HG02840 (cell line): ENCODE data around the gene LCE3D.
"Not testable (repeated sequence)": the region's sequence is repeated elsewhere in the genome, so short reads cannot be mapped to it uniquely, and the experiment has no call there.

Experiments
- ATAC-seq: cut with Tn5 transposase; IDR thresholded peaks from one replicate; pipeline ENCODE4 v1.9.1; 2021; ENCODE audit warnings: mild to moderate bottlenecking, moderate library complexity, moderate number of reproducible peaks; ENCODE audit not compliant: unreplicated experiment, low FRiP score

The LCE3D gene, protein sequence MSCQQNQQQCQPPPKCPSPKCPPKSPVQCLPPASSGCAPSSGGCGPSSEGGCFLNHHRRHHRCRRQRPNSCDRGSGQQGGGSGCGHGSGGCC

DNA sequence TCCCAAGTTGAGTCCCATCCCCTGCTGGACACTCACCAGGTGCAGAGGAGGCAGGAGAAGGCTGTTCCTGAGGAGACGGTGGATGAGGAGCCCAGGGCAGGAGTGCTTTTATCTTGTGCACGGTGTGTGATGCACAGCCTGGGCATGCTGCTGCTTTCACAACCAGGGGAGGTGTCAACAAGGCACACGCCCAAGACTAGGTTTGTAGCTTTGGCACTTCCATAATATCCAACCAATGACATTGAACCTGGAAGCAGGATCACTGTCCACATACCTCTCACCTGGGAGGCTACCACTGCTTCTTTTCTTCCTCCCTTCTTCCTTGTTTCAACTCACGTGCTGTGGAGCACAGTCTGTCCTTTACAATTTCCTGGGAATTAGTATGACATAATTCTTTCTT is at the start of gene LCE3D:
TSS of gene LCE3D (minus strand) at position 84 of the 400 bp plus-strand sequence. CDS start 580 bp downstream, outside the sequence.
- no peak for ATAC-seq

DNA sequence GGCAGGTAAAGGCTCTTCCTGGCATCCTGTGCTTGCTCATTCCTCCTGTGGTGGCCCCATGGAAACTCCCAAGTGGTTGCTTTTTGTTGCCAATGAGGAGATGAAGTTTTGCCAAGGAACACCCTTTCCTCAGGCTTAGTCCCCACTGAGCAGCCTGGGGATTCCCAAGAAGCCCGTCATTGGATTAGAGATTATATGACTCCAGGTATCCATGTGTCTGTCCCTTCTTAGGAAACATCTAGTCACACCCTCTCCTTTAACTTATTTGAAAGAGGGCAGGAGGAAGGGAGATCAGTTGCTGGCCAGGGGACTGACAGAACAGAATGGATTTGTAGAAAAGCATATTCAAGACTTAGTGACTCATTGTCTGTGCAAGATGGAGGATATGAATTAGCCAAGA is 46.4 kb upstream of the LCE3D start:
- no peak for ATAC-seq

DNA sequence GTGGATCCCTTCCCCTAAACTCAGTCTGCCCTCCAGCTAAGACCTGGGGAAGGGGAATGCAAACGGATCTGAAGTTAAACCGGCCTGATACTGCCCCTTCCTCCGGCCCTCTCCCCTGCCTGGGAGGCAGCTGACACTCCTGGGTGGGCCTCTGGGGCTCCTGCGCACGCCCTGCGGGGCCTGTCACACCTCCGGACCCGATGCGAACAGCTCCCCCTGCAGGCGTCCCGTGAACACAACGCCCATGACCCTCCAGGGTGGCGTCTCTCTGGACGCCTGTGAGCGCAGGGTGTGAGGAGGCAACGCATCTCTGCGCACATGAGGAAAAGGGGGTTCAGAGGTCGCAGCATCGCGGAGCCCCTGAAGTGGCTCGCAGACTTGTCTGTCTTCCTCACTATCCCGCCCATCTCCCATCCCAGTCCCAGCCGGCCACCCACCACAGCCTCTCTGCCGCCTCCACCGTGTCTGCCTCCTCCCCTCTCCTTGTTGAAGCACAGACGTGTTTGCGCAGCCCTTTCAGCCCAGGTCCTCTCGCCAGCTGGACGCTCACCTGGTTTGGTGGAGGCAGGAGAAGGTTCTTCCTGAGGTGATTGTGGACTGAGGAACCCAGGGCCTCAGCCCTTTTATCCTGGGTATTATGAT is 43.0 kb upstream of the LCE3D start:
- no peak for ATAC-seq

DNA sequence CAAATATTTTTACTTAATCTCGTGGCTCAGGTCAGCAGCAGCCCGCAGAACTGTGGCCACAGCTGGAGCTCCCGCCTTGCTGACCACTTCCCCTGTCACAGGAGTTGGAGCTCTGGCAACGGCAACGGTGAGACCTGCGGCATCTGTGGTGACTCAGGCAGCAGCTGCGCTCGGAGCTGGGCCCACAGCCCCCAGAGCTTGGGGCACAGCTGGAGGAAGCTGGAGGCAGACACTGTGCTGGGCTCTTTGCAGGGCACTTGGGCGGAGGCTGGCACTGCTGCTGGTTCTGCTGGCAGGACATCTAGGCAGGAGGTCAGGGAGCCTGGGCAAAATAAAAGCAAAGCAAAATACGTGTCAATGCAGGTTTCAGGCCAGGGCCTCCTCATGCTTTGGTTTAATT is 42.5 kb upstream of the LCE3D start, which contains the start of gene LCE3A:
TSS of gene LCE3A (minus strand) at position 301 of the 400 bp plus-strand sequence. CDS start at position 301, 0 bp downstream.
- ATAC-seq, result no peak

DNA sequence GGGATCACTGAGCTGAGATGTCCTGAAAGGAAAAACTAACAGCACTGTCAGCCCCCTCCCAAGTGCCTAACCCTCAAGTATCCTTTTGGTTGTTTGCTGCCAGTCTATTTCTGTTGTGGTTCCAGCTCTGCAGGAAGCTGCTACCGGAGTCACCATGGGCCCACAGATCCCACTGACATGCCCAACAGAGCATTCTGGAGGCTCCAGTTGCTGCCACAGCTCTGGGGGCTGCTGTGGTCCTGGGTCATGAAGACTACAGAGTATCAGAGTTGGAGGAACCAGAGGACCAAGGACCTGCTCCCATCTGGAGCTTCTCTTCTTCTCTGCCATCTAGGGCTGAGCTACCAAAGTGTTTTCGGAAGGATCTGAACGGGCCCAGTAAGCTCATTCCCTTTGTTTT is 41.7 kb upstream of the LCE3D start:
- ATAC-seq, result no peak

DNA sequence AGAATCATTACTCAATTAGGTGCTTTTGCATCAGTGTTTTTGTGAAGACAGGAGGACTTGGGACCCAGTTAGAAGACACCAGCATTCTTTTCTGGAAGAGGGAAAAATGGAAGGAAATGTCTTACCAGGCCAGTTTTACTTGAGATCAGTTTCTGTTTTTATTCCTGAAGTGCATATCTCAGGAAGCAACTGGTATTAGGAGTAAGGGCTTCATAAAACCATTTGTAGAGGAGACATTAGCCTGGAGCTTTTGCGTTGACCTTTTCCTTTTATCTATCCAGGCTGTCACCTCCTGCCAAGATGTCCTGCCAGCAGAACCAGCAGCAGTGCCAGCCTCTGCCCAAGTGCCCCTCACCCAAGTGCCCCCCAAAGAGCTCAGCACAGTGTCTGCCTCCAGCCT is 33.2 kb upstream of the LCE3D start, which contains the start of gene LCE3B:
TSS of gene LCE3B (plus strand) at position 301 of the 400 bp plus-strand sequence. CDS start at position 301, 0 bp downstream.
- no peak for ATAC-seq

DNA sequence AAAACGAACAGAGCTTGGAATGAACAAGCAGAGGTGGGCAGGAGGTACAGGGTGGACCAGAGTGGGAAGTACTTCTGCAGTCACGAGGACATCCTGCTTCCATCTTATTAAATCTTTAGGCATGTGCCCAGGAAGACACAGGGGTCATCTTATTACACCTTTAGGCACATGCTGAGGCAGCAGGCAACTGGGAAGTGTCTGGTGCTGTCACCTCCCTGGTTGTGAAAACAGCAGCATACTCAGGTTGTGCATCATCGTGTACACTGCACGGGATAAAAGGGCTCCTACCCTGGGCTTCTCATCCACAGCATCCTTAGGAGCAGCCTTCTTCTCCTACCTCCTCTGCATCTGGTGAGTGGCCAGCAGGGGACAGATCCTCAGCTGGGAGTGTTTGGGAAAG is 19.6 kb upstream of the LCE3D start, which contains the start of gene LCE3C:
TSS of gene LCE3C (plus strand) at position 301 of the 400 bp plus-strand sequence. CDS start 498 bp downstream, outside the sequence.
- ATAC-seq, result no peak

DNA sequence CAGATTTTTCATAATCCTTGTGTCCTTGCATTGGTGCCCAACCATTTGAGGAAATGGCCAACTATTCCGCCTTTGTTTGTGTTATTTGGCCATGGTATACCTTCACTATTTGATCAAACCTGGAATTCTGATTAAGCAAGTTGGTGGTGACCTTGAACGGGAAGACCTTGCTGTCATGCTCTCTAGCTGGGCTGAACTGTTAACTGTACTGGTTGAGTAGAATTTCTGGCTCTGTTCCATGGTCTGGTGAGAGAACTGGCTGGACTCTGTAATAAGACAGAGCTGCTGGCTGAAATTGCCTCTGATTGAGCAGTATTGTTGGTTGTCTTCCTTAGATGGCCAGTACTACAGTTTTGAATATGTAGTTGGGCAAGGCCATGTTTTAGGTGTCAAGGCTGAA is 16.7 kb upstream of the LCE3D start:
- ATAC-seq, result no peak

DNA sequence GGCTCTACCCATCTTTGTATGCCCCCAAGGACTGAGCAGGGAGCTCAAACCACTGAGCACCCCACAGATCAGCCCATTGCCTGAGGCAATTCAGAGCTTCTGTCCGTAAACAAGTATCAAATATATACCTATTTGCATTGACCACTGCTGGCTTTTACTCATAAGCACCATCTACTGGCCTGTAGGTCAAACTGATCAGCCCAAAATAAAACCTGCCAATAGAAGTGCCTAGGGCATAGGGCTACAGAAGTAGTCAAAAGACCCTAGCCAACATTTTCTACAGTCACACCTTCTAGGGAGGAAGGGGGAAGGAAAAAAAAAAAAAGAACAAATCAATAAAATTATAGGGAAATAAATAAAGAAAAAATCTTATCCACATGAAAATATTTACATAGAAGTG is 5.3 kb upstream of the LCE3D start:
- ATAC-seq, result no peak

DNA sequence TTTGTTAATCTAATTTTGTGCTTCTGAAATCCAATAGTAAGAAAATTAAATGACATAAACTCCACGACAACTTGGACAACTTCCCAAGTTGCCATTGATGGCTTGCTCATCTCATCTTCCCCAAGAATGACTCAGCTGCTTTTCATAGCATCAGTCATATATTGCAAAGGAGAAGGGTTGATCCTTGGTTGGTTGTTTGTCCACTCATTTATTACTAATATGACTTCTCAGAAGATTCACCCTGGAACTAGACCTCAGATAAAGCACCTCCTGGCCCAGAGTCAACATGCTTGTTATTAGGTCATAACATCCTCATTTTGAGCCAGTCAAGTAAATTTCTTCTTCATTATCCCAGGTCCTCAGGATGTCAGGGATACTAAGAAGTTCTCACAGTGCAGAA is 2.3 kb upstream of the LCE3D start:
- ATAC-seq, result no peak

DNA sequence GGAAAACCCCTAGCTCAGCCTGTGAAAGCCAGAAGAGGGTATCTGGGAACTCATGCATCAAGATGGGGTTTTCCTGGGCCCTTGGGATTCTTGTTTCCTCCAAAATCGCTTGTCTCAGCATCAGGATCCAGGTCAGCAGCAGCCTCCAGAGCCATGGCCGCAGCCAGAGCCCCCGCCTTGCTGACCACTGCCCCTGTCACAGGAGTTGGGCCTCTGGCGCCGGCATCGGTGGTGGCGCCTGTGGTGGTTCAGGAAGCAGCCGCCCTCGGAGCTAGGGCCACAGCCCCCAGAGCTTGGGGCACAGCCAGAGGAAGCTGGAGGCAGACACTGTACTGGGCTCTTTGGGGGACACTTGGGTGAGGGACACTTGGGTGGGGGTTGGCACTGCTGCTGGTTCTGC is 790 bp downstream of the LCE3D start:
- ATAC-seq, result not testable (repeated sequence)

DNA sequence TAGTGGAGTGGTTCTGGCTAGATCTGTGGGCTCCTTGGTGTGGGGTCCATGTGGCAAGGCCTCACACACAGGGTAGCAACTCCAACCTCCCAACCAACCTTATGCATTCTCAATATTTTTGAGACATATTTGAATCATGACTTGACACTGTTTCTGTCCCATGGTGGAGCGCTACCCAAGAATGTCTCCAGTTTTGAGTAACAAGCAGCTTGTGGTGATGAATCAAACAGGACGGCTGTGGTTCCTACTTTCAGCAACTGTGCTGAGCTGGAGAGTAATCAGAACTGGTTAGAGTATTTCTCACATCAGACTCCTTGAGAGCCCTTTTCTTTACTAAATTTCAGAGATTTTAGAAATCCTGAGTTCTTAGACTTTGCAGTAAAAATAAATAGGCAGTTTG is 3.1 kb downstream of the LCE3D start:
- ATAC-seq, result no peak

DNA sequence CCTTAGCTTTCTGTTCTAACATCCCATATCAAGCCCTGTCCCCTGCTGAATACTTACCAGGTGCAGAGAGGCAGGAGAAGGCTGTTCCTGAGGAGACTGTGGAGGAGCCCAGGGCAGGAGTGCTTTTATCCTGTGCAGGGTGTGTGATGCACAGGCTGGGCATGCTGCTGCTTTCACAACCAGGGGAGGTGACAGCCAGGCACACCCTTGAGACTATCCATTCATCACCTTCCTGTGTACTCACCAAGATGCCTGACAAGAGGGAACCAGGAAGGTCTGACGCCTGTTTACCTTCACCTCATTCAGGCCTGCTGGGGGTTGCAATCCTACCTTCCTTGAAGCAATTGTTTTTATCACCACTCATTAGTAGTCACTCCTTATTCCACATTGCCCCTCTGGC is 13.6 kb downstream of the LCE3D start, which contains the start of gene LCE3E:
TSS of gene LCE3E (minus strand) at position 100 of the 400 bp plus-strand sequence. CDS start 572 bp downstream, outside the sequence.
- ATAC-seq, result no peak

DNA sequence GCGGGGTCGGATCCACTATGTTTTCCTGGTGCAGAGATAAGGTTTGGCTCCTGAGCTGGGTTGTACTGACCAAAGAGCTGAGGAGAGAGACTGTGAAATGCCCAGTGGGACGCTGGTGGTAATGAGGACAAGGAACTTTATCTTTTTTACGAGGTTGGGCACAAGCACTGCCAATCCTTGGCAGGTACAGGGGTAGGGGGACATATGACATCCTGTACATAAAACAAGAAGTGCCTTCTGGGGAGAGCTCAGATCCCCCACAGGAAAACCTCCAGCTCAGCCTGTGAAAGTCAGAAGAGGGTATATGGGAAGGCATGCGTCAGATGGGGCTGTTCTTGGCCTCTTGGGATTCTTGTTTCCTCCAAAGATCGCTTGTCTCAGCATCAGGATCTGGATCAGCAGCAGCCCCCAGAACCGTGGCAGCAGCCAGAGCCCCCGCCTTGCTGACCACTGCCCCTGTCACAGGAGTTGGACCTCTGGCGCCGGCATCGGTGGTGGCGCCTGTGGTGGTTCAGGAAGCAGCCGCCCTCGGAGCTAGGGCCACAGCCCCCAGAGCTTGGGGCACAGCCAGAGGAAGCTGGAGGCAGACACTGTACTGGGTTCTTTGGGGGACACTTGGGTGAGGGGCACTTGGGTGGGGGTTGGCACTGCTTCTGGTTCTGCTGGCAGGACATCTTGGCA is 14.6 kb downstream of the LCE3D start:
- ATAC-seq, result no peak

DNA sequence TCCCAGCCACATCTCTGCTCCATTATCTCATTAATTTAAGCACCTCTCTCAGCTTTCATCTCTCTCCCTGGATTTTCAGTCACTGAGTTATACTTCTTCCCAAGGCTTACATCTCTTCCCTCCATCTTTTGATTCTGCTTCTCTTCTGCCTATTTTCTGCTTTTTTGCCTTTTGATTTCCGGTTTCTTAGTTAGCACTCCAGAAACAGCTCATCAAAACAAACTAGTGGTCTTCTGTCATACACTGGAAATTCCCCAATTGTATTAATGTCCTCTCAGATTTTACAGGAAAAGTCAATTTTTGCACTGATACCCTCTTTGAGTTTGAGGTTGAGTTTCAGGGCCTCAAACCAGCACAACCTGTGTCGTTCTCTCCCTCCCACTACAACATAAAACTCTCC is 15.2 kb downstream of the LCE3D start:
- no peak for ATAC-seq

DNA sequence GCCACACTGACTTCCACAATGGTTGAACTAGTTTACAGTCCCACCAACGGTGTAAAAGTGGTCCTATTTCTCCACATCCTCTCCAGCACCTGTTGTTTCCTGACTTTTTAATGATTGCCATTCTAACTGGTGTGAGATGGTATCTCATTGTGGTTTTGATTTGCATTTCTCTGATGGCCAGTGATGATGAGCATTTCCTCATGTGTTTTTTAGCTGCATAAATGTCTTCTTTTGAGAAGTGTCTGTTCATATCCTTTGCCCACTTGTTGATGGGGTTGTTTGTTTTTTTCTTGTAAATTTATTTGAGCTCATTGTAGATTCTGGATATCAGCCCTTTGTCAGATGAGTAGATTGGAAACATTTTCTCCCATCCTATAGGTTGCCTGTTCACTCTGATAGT is 32.0 kb downstream of the LCE3D start:
- not testable (repeated sequence) for ATAC-seq

DNA sequence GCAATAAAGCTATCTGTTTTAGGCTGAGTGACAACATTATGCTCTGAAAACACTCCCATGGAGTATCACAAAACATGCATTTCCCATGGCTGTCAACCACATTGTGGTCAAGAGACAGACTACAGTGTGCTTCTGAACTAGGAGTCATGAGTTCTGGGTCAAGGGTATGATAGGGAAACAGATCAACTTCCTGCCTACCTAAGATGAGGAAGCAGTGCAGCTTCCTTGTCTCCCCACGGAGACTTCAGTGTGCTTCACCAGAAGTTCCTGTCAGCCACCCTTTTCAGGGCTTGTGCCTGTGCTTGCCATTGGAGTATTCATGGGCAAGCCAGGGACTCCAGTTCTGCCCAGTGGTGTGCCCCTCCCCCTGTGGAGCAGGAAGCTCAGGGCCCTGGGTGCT is 33.6 kb downstream of the LCE3D start:
- ATAC-seq, result no peak

DNA sequence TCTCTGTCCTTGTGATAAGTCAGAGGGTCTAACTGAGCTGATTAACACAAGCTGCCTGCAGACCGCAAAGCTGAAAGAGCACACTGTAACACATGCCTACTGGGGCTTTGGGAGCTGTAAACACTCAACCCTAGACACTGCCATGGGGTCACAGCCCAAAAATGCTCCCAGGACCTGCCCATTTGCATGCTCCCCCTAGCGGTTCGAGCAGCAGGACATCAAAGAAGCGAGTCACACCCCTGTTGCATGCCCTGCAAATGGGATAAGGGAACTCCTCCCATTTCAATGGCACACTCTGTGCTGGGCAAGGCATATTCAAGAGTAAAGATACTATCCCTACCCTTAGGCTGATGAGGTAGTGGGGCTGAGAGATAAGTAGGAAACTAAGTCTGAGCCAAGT is 36.5 kb downstream of the LCE3D start:
- no peak for ATAC-seq

DNA sequence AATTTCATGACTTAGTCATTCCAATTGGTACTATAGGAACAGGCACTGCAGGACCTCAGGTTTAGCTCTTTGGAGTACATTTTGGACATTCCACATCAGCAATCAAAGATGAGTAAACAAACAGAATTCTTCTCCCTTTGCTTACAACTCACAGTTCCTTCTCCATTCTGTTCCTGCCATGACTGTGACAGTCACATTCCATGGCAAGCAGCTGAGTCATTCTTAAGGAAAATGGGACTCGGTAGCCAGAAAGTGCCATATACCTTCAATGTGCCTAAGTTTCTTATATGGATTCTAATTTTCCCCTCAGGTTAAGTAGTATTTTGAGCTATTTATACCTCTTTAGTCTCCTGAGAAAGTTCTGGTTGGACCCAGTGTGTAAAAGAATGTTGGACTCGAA is 40.4 kb downstream of the LCE3D start:
- no peak for ATAC-seq

DNA sequence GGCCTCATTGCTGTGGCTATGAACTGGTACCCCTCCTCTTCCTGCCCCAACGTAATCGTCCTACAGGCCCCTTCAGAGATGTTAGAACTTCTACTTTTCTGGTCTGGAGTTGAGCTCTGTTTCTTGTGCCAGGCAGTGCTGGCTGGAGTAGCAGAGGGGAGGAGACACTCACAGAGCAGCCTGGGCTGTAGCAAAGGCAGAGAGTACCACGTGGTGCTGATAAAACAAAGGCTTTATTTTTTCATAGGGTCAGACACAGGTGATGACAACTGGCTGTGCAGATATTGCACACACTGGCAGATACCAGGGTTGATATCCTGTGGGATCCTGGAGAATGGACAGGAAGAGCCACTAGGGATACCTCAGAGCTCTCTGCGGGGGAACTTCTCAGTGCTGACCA is 42.8 kb downstream of the LCE3D start:
- no peak for ATAC-seq

DNA sequence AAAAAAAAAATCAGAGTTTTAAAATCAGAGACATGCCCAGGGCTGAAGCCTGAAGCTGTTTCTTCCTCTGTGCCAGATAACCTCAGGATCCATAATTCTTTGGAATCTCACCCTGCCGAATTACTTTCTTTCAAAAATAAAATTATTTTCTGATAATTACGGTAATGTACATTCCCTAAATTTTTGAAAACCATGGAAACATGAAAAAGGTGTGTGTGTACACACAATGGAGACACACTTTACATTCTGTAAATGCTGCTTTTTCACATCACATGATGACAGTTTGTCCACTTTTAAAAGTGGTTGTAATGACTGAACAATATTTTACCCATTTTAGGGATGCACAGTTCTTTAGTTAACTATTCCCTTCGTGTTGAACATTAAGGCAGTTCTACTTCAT is 44.5 kb downstream of the LCE3D start:
- no peak for ATAC-seq
